ENCODE measurements around the gene FHOD3.

- TF ChIP-seq, protein P1, sequence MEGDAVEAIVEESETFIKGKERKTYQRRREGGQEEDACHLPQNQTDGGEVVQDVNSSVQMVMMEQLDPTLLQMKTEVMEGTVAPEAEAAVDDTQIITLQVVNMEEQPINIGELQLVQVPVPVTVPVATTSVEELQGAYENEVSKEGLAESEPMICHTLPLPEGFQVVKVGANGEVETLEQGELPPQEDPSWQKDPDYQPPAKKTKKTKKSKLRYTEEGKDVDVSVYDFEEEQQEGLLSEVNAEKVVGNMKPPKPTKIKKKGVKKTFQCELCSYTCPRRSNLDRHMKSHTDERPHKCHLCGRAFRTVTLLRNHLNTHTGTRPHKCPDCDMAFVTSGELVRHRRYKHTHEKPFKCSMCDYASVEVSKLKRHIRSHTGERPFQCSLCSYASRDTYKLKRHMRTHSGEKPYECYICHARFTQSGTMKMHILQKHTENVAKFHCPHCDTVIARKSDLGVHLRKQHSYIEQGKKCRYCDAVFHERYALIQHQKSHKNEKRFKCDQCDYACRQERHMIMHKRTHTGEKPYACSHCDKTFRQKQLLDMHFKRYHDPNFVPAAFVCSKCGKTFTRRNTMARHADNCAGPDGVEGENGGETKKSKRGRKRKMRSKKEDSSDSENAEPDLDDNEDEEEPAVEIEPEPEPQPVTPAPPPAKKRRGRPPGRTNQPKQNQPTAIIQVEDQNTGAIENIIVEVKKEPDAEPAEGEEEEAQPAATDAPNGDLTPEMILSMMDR (IDR thresholded peaks at IDR 0.05; ENCODE audit: low read length) = no peak
- TF ChIP-seq EZH2 (optimal IDR thresholded peaks at IDR 0.05; ENCODE audit: low read depth, low read length) (no peak), EZH2phosphoT487 (IDR thresholded peaks at IDR 0.05; ENCODE audit: low read length) (no peak)
These were observed 68.6 kb downstream of the FHOD3 start for GRCh38 chr18:36365836-36366775.

All from MM.1S (cell line).